ENCODE measurements around the gene GRK6.

GRK6 gene

DNA sequence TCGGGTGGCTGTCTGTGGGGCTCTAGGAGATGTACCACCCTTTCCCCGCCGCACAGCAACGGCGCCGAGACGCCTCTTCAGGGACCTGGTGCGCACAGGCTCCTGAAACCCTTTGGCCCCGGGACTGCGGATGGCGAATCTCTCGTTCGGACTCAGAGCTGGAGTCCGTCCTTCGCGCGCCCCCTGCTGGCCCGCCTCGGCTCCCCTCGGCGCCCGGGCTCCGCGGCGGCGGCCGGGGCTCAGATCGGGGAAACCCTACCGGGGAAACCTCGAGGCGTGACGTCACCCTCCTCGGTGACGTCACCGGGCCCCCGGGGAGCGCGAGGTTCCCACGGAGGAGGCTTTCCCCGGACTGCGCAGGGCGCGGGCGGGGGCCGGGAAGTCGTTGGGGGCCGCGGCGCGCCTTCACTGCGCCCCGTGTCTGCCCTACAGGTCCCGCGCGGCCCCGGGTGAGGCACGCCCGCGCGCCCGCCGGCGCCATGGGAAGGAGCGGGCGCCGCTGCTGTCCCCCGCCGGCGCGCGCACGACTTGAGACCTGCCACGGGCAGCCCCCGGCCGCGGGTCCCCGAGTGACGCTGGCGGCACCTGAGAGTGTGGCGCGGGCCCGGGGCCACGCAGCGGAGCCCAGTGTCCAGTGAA is 28.0 kb downstream of the GRK6 start (continued):
- no peak for TF ChIP-seq PRDM10 (tag by site-specific recombination; IDR thresholded peaks at IDR 0.05)
- TF ChIP-seq ZNF335 (tag by site-specific recombination; conservative IDR thresholded peaks at IDR 0.05), result no peak
- TF ChIP-seq ZNF24 (tag by site-specific recombination; IDR thresholded peaks at IDR 0.05), result no peak
- no peak for TF ChIP-seq BCL11A (tag by site-specific recombination; IDR thresholded peaks at IDR 0.05; ENCODE audit: low read depth)
- TF ChIP-seq IKZF3 (tag by site-specific recombination; IDR thresholded peaks at IDR 0.05), result peak; percentile 79
- TF ChIP-seq ZBTB48 (tag by site-specific recombination; IDR thresholded peaks at IDR 0.05), result peak; percentile 72
- no peak for TF ChIP-seq HOXC10 (CRISPR knock-in tag; IDR thresholded peaks at IDR 0.05)
- TF ChIP-seq ZSCAN16 (tag by site-specific recombination; IDR thresholded peaks at IDR 0.05), result no peak
- TF ChIP-seq ZNF600 (tag by site-specific recombination; IDR thresholded peaks at IDR 0.05), result no peak
- no peak for TF ChIP-seq ZBTB26 (tag by site-specific recombination; optimal IDR thresholded peaks at IDR 0.05)
- peak; percentile 76 for TF ChIP-seq ZBTB44 (tag by site-specific recombination; IDR thresholded peaks at IDR 0.05)
- TF ChIP-seq ZNF544 (tag by site-specific recombination; IDR thresholded peaks at IDR 0.05), result no peak
- no peak for TF ChIP-seq ZNF560 (tag by site-specific recombination; IDR thresholded peaks at IDR 0.05; ENCODE audit: borderline replicate concordance)
- TF ChIP-seq ZNF174 (tag by site-specific recombination; IDR thresholded peaks at IDR 0.05), result no peak; the same call in 1 of the 2 replicates
- TF ChIP-seq ZNF670 (tag by site-specific recombination; IDR thresholded peaks at IDR 0.05; ENCODE audit: low read depth), result no peak
- no peak for TF ChIP-seq ZNF221 (tag by site-specific recombination; IDR thresholded peaks at IDR 0.05; ENCODE audit: borderline replicate concordance)
- TF ChIP-seq ZBTB49 (tag by site-specific recombination; IDR thresholded peaks at IDR 0.05; ENCODE audit: low read depth), result no peak
- TF ChIP-seq, protein P1, sequence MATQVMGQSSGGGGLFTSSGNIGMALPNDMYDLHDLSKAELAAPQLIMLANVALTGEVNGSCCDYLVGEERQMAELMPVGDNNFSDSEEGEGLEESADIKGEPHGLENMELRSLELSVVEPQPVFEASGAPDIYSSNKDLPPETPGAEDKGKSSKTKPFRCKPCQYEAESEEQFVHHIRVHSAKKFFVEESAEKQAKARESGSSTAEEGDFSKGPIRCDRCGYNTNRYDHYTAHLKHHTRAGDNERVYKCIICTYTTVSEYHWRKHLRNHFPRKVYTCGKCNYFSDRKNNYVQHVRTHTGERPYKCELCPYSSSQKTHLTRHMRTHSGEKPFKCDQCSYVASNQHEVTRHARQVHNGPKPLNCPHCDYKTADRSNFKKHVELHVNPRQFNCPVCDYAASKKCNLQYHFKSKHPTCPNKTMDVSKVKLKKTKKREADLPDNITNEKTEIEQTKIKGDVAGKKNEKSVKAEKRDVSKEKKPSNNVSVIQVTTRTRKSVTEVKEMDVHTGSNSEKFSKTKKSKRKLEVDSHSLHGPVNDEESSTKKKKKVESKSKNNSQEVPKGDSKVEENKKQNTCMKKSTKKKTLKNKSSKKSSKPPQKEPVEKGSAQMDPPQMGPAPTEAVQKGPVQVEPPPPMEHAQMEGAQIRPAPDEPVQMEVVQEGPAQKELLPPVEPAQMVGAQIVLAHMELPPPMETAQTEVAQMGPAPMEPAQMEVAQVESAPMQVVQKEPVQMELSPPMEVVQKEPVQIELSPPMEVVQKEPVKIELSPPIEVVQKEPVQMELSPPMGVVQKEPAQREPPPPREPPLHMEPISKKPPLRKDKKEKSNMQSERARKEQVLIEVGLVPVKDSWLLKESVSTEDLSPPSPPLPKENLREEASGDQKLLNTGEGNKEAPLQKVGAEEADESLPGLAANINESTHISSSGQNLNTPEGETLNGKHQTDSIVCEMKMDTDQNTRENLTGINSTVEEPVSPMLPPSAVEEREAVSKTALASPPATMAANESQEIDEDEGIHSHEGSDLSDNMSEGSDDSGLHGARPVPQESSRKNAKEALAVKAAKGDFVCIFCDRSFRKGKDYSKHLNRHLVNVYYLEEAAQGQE (tag by site-specific recombination; IDR thresholded peaks at IDR 0.05), result 0 out of 2 replicates have a peak, but pooled peaks have one; percentile 29
- TF ChIP-seq ZNF184 (tag by site-specific recombination; IDR thresholded peaks at IDR 0.05), result peak; percentile 79; the same call in 1 of the 2 replicates
- TF ChIP-seq ZNF654 (tag by site-specific recombination; IDR thresholded peaks at IDR 0.05; ENCODE audit: low read depth), result peak; percentile 55
- TF ChIP-seq, protein P2, sequence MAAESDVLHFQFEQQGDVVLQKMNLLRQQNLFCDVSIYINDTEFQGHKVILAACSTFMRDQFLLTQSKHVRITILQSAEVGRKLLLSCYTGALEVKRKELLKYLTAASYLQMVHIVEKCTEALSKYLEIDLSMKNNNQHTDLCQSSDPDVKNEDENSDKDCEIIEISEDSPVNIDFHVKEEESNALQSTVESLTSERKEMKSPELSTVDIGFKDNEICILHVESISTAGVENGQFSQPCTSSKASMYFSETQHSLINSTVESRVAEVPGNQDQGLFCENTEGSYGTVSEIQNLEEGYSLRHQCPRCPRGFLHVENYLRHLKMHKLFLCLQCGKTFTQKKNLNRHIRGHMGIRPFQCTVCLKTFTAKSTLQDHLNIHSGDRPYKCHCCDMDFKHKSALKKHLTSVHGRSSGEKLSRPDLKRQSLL (tag by site-specific recombination; IDR thresholded peaks at IDR 0.05), result no peak; the same call in 1 of the 2 replicates
- TF ChIP-seq OVOL3 (tag by site-specific recombination; IDR thresholded peaks at IDR 0.05), result no peak
- no peak for TF ChIP-seq FEZF1 (tag by site-specific recombination; IDR thresholded peaks at IDR 0.05)
- TF ChIP-seq ZNF610 (tag by site-specific recombination; IDR thresholded peaks at IDR 0.05; ENCODE audit: borderline replicate concordance), result 0 out of 2 replicates have a peak, but pooled peaks have one; percentile 18
- TF ChIP-seq MEIS1 (CRISPR knock-in tag; IDR thresholded peaks at IDR 0.05; ENCODE audit: borderline replicate concordance), result no peak
- TF ChIP-seq GLI2 (tag by site-specific recombination; IDR thresholded peaks at IDR 0.05; ENCODE audit: borderline replicate concordance, low read depth), result no peak
